ENCODE results near the gene VKORC1L1.
"Not testable (repeated sequence)": the region's sequence is repeated elsewhere in the genome, so short reads cannot be mapped to it uniquely, and the experiment has no call there.

VKORC1L1 gene

DNA sequence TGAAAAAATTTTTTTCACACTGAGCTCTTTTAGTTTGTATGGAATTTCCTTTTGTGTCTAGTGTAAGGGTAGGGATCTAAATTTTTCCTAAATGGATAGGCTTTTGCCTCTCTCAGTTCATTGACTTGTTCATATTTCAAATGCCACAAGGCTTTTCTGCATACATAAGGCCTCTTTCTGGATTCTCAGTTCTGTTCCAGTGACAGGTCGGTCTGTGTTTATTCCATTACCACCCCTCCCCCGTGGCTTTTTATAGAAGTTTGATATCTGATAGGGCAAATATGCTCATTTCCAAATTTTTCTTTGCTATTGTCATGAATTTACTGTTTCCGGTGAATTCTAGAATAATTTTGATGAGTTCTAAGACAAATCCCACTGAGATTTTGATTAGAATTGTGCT lies 12.7 kb downstream of the VKORC1L1 start:
- not testable (repeated sequence) for H3K27me3 ChIP-seq (replicated peaks; ENCODE audit: control insufficient read depth, insufficient read depth, low read length); DNase-seq (ENCODE audit: low read depth); H3K4me1 ChIP-seq (ENCODE audit: control insufficient read depth, insufficient read depth, low read length)

DNA sequence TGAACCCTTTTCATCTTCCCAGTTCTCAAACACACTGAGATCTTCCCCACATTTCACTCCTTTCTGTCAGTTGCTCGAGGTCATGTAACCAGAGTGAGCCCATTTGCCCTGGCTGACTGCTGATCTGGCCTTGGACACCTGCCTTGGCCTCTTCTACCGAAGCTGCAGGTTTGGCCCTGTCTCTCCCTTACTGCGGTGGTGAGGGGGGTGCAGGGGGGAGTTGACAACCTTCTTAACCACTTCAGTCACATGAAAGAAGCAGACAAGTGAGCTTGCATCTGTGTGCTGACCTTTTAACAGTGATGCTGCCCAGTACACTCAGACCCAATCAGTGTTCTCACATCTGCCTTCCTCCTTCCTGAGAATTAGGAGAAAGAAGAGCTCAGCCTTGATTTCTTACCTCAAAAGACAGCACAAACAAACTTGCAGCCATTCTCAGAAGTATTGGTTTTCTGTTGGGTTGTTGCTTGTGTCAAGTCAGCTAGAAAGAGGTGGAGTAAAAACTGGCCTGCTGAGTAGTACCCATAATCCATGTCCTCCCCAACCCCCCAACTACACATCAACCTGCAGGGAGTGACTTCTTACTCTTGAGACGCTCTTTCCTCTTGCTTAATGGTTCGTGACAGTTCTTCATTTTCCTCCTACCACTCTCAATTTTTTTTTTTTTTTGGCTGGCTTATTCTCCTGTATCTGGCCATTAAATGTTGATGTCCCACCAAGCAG lies 15.7 kb downstream of the VKORC1L1 start:
- H3K4me1 ChIP-seq (ENCODE audit: control insufficient read depth, insufficient read depth, low read length); H3K9me3 ChIP-seq (ENCODE audit: control insufficient read depth, low read length); H3K9ac ChIP-seq (ENCODE audit: low read length); DNase-seq (ENCODE audit: low read depth); H3K4me3 ChIP-seq (ENCODE audit: low read length); H3K27me3 ChIP-seq (replicated peaks; ENCODE audit: control insufficient read depth, insufficient read depth, low read length): not testable (repeated sequence)
- peaks cover 37% of the 10 kb centered on the region for H3K36me3 ChIP-seq (ENCODE audit: control insufficient read depth, insufficient read depth, low read length, severe bottlenecking)

More for the DNA sequence above, 12.7 kb downstream of the VKORC1L1 start:
- H3K9ac ChIP-seq (ENCODE audit: low read length); H3K9me3 ChIP-seq (ENCODE audit: control insufficient read depth, low read length); H3K4me3 ChIP-seq (ENCODE audit: low read length): not testable (repeated sequence)
- peaks cover 11% of the 10 kb centered on the region for H3K36me3 ChIP-seq (ENCODE audit: control insufficient read depth, insufficient read depth, low read length, severe bottlenecking)

DNA sequence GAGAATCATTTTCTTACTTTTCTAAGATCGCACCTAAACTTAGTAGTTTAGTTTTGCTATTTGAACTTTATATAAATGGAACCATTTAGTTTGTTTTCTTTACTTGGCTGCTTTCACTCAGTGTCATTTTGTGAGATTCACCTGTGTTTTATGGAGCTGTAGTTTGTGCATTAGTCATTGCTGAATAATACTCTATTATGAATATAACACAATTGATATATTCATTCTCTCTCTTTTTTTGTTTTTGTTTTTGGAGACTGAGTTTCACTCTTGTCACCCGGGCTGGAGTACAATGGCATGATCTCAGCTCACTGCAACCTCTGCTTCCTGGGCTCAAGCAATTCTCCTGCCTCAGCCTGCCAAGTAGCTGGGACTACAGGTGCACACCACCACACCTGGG lies 16.8 kb downstream of the VKORC1L1 start:
- H3K4me1 ChIP-seq (ENCODE audit: control insufficient read depth, insufficient read depth, low read length); H3K9me3 ChIP-seq (ENCODE audit: control insufficient read depth, low read length); H3K9ac ChIP-seq (ENCODE audit: low read length); DNase-seq (ENCODE audit: low read depth); H3K27me3 ChIP-seq (replicated peaks; ENCODE audit: control insufficient read depth, insufficient read depth, low read length); H3K4me3 ChIP-seq (ENCODE audit: low read length): not testable (repeated sequence)
- H3K36me3 ChIP-seq (ENCODE audit: control insufficient read depth, insufficient read depth, low read length, severe bottlenecking), result peaks cover 38% of the 10 kb centered on the region

DNA sequence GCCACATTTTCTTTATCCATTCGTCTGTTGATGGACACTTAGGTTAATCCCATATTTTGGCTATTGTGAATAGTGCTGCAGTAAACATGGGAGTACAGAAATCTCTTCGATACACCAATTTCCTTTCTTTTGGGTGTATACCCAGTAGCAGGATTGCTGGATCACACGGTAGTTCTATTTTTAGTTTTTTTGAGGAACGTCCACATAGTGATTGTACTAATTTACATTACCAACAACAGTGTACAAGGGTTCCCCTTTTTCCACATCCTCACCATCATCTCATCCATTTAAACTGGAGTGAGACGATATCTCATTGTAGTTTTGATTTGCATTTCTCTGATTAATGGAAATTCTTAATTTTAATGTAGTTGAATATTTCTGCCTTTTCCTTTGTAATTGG lies 19.3 kb downstream of the VKORC1L1 start:
- Histone ChIP-seq H3K4me3 (ENCODE audit: low read length) (no peak overlapping the region), H3K27me3 (replicated peaks; ENCODE audit: control insufficient read depth, insufficient read depth, low read length) (no peaks in the 10 kb centered on the region), H3K4me1 (ENCODE audit: control insufficient read depth, insufficient read depth, low read length) (peaks cover 9% of the 10 kb centered on the region), H3K9ac (ENCODE audit: low read length) (no peak overlapping the region), H3K36me3 (ENCODE audit: control insufficient read depth, insufficient read depth, low read length, severe bottlenecking) (peaks cover 41% of the 10 kb centered on the region), H3K9me3 (ENCODE audit: control insufficient read depth, low read length) (no peaks in the 10 kb centered on the region)
- no peak for DNase-seq (ENCODE audit: low read depth)

GRCh38 chr7:65892835-65893234 lies 20.0 kb downstream of the VKORC1L1 start:
- H3K9me3 ChIP-seq (ENCODE audit: control insufficient read depth, low read length), result no peaks in the 10 kb centered on the region
- H3K4me3 ChIP-seq (ENCODE audit: low read length), result no peak overlapping the region
- no peak overlapping the region for H3K9ac ChIP-seq (ENCODE audit: low read length)
- DNase-seq (ENCODE audit: low read depth), result peak; percentile 44
- peaks cover 41% of the 10 kb centered on the region for H3K36me3 ChIP-seq (ENCODE audit: control insufficient read depth, insufficient read depth, low read length, severe bottlenecking)
- no peaks in the 10 kb centered on the region for H3K27me3 ChIP-seq (replicated peaks; ENCODE audit: control insufficient read depth, insufficient read depth, low read length)
- peaks cover 9% of the 10 kb centered on the region for H3K4me1 ChIP-seq (ENCODE audit: control insufficient read depth, insufficient read depth, low read length)

DNA sequence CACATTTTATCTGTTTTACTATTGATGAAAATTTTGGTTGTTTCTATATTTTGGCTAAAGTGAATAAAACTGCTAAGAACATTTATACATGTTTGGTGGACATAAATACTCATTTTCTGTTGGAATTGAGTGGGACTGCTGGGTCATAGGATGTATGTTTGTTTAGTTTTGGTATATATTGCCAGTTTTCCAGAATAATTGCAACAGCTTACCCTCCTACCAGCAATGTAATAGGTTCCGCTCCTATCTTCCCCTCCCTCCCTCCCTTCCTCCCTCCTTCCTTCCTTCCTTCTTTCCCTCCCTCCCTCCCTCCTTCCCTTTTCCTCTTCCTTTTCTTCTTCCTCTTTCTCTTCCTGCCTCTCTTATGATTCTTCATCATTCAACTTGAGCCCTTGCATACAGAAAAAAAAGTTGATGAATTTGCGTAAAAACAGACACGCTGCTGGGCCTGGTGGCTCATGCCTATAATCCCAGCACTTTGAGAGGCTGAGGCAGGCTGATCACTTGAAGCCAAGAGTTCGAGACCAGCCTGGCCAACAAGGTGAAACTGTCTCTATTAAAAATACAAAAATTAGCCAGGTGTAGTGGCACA lies 23.5 kb downstream of the VKORC1L1 start:
- DNase-seq (ENCODE audit: low read depth), result no peak
- H3K27me3 ChIP-seq (replicated peaks; ENCODE audit: control insufficient read depth, insufficient read depth, low read length), result no peaks in the 10 kb centered on the region
- no peak overlapping the region for H3K9ac ChIP-seq (ENCODE audit: low read length)
- peaks cover 29% of the 10 kb centered on the region for H3K36me3 ChIP-seq (ENCODE audit: control insufficient read depth, insufficient read depth, low read length, severe bottlenecking)
- H3K9me3 ChIP-seq (ENCODE audit: control insufficient read depth, low read length), result no peaks in the 10 kb centered on the region
- H3K4me1 ChIP-seq (ENCODE audit: control insufficient read depth, insufficient read depth, low read length), result peaks cover 15% of the 10 kb centered on the region
- no peak overlapping the region for H3K4me3 ChIP-seq (ENCODE audit: low read length)

DNA sequence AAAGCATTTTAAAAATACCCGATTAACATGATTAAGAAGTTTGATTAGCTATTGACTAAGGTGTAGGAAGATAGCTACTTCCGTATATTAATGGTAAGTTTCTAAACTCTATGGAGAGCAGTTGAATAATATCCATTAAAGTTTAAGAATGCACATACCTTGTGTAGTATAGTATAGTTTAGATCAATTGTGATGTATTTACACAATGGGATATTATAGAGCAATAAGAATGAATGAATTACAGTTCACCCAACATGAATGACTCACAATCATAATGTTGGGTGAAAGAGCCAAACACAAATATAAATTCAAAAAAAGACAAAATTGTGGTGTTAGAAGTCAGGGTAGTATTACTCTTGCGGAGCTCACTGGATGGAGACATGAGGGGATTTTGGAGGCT lies 24.4 kb downstream of the VKORC1L1 start:
- H3K27me3 ChIP-seq (replicated peaks; ENCODE audit: control insufficient read depth, insufficient read depth, low read length); H3K9ac ChIP-seq (ENCODE audit: low read length); H3K9me3 ChIP-seq (ENCODE audit: control insufficient read depth, low read length); H3K4me3 ChIP-seq (ENCODE audit: low read length); DNase-seq (ENCODE audit: low read depth): not testable (repeated sequence)
- Histone ChIP-seq H3K4me1 (ENCODE audit: control insufficient read depth, insufficient read depth, low read length) (peaks cover 15% of the 10 kb centered on the region), H3K36me3 (ENCODE audit: control insufficient read depth, insufficient read depth, low read length, severe bottlenecking) (peaks cover 27% of the 10 kb centered on the region)

- not testable (repeated sequence) for H3K4me1 ChIP-seq (ENCODE audit: control insufficient read depth, insufficient read depth, low read length); H3K4me3 ChIP-seq (ENCODE audit: low read length); H3K27me3 ChIP-seq (replicated peaks; ENCODE audit: control insufficient read depth, insufficient read depth, low read length); H3K9ac ChIP-seq (ENCODE audit: low read length); H3K9me3 ChIP-seq (ENCODE audit: control insufficient read depth, low read length); DNase-seq (ENCODE audit: low read depth)
- peaks cover 21% of the 10 kb centered on the region for H3K36me3 ChIP-seq (ENCODE audit: control insufficient read depth, insufficient read depth, low read length, severe bottlenecking)
Measured at GRCh38 chr7:65898677-65899447, 26.0 kb downstream of the VKORC1L1 start.

- DNase-seq (ENCODE audit: low read depth), result no peak
- Histone ChIP-seq H3K27me3 (replicated peaks; ENCODE audit: control insufficient read depth, insufficient read depth, low read length) (no peaks in the 10 kb centered on the region), H3K4me1 (ENCODE audit: control insufficient read depth, insufficient read depth, low read length) (peaks cover 6% of the 10 kb centered on the region), H3K4me3 (ENCODE audit: low read length) (no peak overlapping the region), H3K9me3 (ENCODE audit: control insufficient read depth, low read length) (peaks cover 6% of the 10 kb centered on the region), H3K9ac (ENCODE audit: low read length) (no peak overlapping the region), H3K36me3 (ENCODE audit: control insufficient read depth, insufficient read depth, low read length, severe bottlenecking) (peaks cover 38% of the 10 kb centered on the region)
Measured at GRCh38 chr7:65902306-65902705, 29.4 kb downstream of the VKORC1L1 start.

DNA sequence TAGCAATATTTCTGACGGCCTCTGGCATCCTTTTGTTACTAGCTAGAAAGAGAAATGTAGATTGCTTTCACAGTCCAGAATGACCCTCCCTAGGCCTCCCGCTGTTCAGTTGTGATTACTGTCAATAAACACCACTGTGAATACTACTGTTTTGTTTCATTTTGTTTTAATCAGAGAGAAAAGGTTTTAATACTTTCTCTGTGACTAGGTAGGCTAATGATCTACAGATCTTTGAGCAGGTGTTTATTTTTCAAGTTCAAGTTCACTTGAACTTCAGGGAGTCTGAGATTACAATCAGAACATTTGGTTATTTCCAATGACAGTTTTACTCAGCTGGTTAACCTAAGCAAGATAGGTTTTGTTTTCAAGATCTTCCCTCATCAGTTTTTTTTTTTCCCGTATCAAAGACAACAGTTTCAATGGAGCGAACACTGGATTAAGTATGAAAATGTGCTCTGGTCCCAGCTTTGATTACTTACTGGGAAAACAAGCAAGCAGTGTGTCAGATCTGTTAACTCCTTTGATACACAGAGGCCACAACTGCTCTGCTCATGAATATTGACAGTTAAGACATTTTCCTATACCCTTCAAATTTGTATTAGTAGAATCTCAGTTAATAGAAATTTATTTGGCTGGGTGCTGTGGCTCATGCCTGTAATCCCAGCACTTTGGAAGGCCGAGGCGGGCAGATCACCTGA lies 34.8 kb downstream of the VKORC1L1 start:
- H3K9me3 ChIP-seq (ENCODE audit: control insufficient read depth, low read length), result no peaks in the 10 kb centered on the region
- H3K4me1 ChIP-seq (ENCODE audit: control insufficient read depth, insufficient read depth, low read length), result peaks cover 10% of the 10 kb centered on the region
- H3K27me3 ChIP-seq (replicated peaks; ENCODE audit: control insufficient read depth, insufficient read depth, low read length), result no peaks in the 10 kb centered on the region
- no peak for DNase-seq (ENCODE audit: low read depth)
- H3K36me3 ChIP-seq (ENCODE audit: control insufficient read depth, insufficient read depth, low read length, severe bottlenecking), result peaks cover 36% of the 10 kb centered on the region
- no peak overlapping the region for H3K4me3 ChIP-seq (ENCODE audit: low read length)
- H3K9ac ChIP-seq (ENCODE audit: low read length), result no peak overlapping the region

DNA sequence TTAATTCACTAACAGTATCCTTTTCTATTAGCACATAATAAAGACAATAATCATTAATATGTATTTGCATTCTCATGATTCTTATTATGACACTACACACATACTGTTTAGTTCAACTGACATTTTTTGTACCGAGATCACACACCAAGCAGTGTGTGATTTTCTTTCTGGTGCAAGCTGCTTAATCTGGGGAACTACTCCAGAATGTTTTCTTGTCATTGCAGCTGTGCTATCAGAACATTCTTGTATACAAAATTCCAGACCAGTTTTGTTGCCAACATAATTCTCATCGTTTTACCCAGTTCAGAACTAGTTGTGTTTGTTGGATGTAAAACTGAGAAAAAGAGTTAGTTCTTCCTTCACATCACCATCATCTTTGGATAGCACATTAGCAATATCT lies 37.4 kb downstream of the VKORC1L1 start:
- no peak overlapping the region for H3K4me3 ChIP-seq (ENCODE audit: low read length)
- peaks cover 10% of the 10 kb centered on the region for H3K4me1 ChIP-seq (ENCODE audit: control insufficient read depth, insufficient read depth, low read length)
- H3K36me3 ChIP-seq (ENCODE audit: control insufficient read depth, insufficient read depth, low read length, severe bottlenecking), result peaks cover 31% of the 10 kb centered on the region
- H3K27me3 ChIP-seq (replicated peaks; ENCODE audit: control insufficient read depth, insufficient read depth, low read length), result no peaks in the 10 kb centered on the region
- H3K9ac ChIP-seq (ENCODE audit: low read length), result no peak overlapping the region
- peak; percentile 13 for DNase-seq (ENCODE audit: low read depth)
- H3K9me3 ChIP-seq (ENCODE audit: control insufficient read depth, low read length), result no peaks in the 10 kb centered on the region

Data from adipocyte (in vitro differentiated cells).